Smooth muscle cell of bladder (primary cell): Measurements from ENCODE around the gene MRPS23. TPM values are rescaled to one million over a fixed set of nuclear protein-coding genes. Genes with fewer than 3 reads are reported as not detected.

Source experiments
- total RNA-seq: library from RNA; depleted of rRNA; stranded (reverse); fragments of >200 nt; gene quantifications from 2 replicates; pipeline ENCODE4 v1.2.3, GENCODE V29; 2014

The MRPS23 gene
- 20.2 and 36.1 TPM in 2 replicates for total RNA-seq

GRCh38 chr17:57849874-57850754 is at the start of gene MRPS23:
Gene MRPS23, minus strand, starts transcription at chr17:57850044. Its CDS starts 34 bp downstream, at chr17:57850010.

Other genes starting within 250 kb of the MRPS23 start
- not detected in 2 replicates for gene CCDC182, start 104.7 kb downstream of the MRPS23 start, total RNA-seq
- 8.1 and 12.1 TPM in 2 replicates for gene CUEDC1, start 105.4 kb upstream of the MRPS23 start, total RNA-seq
- 28.3 and 31.0 TPM in 2 replicates for gene VEZF1, start 138.2 kb upstream of the MRPS23 start, total RNA-seq
- 372 and 373 TPM in 2 replicates for gene SRSF1, start 157.2 kb upstream of the MRPS23 start, total RNA-seq
- 16.8 and 30.3 TPM in 2 replicates for gene DYNLL2, start 233.4 kb upstream of the MRPS23 start, total RNA-seq